Activated CD8-positive, alpha-beta T cell treated with anti-CD3 and anti-CD28 coated beads for 36 hours (primary cell): ENCODE data around the gene PRKCZ. TPM values are rescaled to one million over a fixed set of nuclear protein-coding genes. Genes with fewer than 3 reads are reported as not detected.
A peak's percentile ranks its signal among the peaks of the same experiment; 100 is the strongest.

Experiments used
- ATAC-seq: fragments of 200-7000 bp; cut with Tn5 transposase; one replicate; pipeline ENCODE4 v1.10.0; 2021; ENCODE audit warnings: mild to moderate bottlenecking, moderate library complexity
- CTCF ChIA-PET: fragments of 350-600 bp; sonication (Branson Sonifier 250); formaldehyde crosslinking; loops from one replicate; lab custom pipeline; 2021; ENCODE audit warnings: antibody characterized with exemption; lab: Charles Lee
- POLR2A ChIA-PET: fragments of 350-600 bp; sonication (Branson Sonifier 250); formaldehyde crosslinking; loops from one replicate; lab custom pipeline; 2021; ENCODE audit warnings: antibody characterized with exemption; lab: Charles Lee
- DNase-seq: peaks from one replicate; pipeline ENCODE4 v3.0.0-alpha.2; 2020
- H3K27ac Mint-ChIP-seq: one replicate; pipeline ENCODE4 v1.8.0; 2021; ENCODE audit warnings: mild to moderate bottlenecking, mixed read lengths
- H3K27me3 Mint-ChIP-seq: one replicate; pipeline ENCODE4 v1.8.0; 2021; ENCODE audit warnings: mixed read lengths
- H3K36me3 Mint-ChIP-seq: one replicate; pipeline ENCODE4 v1.8.0; 2021; ENCODE audit warnings: low read depth, mixed read lengths
- H3K4me1 Mint-ChIP-seq: one replicate; pipeline ENCODE4 v1.8.0; 2021; ENCODE audit warnings: low read depth, mixed read lengths
- H3K4me3 Mint-ChIP-seq: one replicate; pipeline ENCODE4 v1.8.0; 2021; ENCODE audit warnings: mild to moderate bottlenecking, moderate library complexity, mixed read lengths
- H3K9me3 Mint-ChIP-seq: one replicate; pipeline ENCODE4 v1.8.0; 2021; ENCODE audit warnings: mixed read lengths
- CTCF ChIP-seq: fragments of 200-600 bp; IDR thresholded peaks from one replicate; pipeline ENCODE4 v1.8.0; 2022; ENCODE audit warnings: antibody characterized with exemption, mild to moderate bottlenecking
- intact Hi-C: fragments of 100-400 bp; cut with micrococcal nuclease; formaldehyde crosslinking; loops from one replicate; pipeline ENCODE4 v1.10.0; 2022
- total RNA-seq, 2 experiments: library from RNA; stranded (reverse); gene quantifications; one replicate each; pipeline ENCODE4 v1.2.3, GENCODE V29; 2021

PRKCZ gene
- total RNA-seq, 2 experiments from 2014 or later = 15.4 to 15.7 TPM

GRCh38 chr1:2228157-2228594, 178.0 kb downstream of the PRKCZ start, which contains the start of gene SKI:
SKI (plus strand) TSS chr1:2228319; CDS start chr1:2228767, 448 bp downstream.
- Mint-ChIP-seq H3K27ac (peak within 1 kb of the TSS; percentile 83), H3K9me3 (no peaks in the 10 kb centered on the region), H3K27me3 (peaks cover 1% of the 10 kb centered on the region), H3K36me3 (peaks cover 30% of the 10 kb centered on the region), H3K4me1 (peaks cover 17% of the 10 kb centered on the region), H3K4me3 (peak within 1 kb of the TSS; percentile 96)
- intact Hi-C loops = no loop called here
- DNase-seq = no peak
- no peak for TF ChIP-seq CTCF
- ChIA-PET CTCF (interaction anchor here (0.7 to 2.0 kb wide), 3 partner anchors 33 to 153 kb away, joined by 3 to 6 read pairs (median 6); partner anchors contain the start of gene FAAP20), POLR2A (interaction anchor here (0.9 to 3.8 kb wide), 7 partner anchors 10 to 73 kb away, joined by 3 to 19 read pairs (median 9); partner anchors contain the start of gene FAAP20)
- ATAC-seq = no peak

GRCh38 chr1:2228694-2229036, 178.5 kb downstream of the PRKCZ start:
- no peak for ATAC-seq
- peaks cover 22% of the 10 kb centered on the region for H3K4me1 Mint-ChIP-seq
- peaks cover 1% of the 10 kb centered on the region for H3K27me3 Mint-ChIP-seq
- no peak for TF ChIP-seq CTCF
- POLR2A ChIA-PET = interaction anchor here (0.8 to 3.8 kb wide), 14 partner anchors 10 to 319 kb away, joined by 3 to 19 read pairs (median 4); partner anchors contain the start of gene FAAP20
- intact Hi-C loops = no loop called here
- no peaks in the 10 kb centered on the region for H3K9me3 Mint-ChIP-seq
- H3K36me3 Mint-ChIP-seq = peaks cover 30% of the 10 kb centered on the region
- H3K4me3 Mint-ChIP-seq = peak overlapping the region; percentile 96
- CTCF ChIA-PET = interaction anchor here (0.9 to 2.0 kb wide), 7 partner anchors 11 to 153 kb away, joined by 3 to 7 read pairs (median 6); partner anchors contain the start of gene FAAP20
- DNase-seq = peak; percentile 42
- H3K27ac Mint-ChIP-seq = peak overlapping the region; percentile 83

GRCh38 chr1:2229037-2229864, 179.0 kb downstream of the PRKCZ start:
- Mint-ChIP-seq H3K27me3 (peaks cover 1% of the 10 kb centered on the region), H3K4me1 (peaks cover 27% of the 10 kb centered on the region), H3K36me3 (peaks cover 30% of the 10 kb centered on the region), H3K4me3 (peak overlapping the region; percentile 96), H3K9me3 (no peaks in the 10 kb centered on the region), H3K27ac (peak overlapping the region; percentile 83)
- CTCF ChIA-PET = interaction anchor here (0.9 to 2.0 kb wide), 9 partner anchors 11 to 152 kb away, joined by 3 to 7 read pairs (median 6); partner anchors contain the start of gene FAAP20
- intact Hi-C loops = no loop called here
- DNase-seq = peak; percentile 68
- POLR2A ChIA-PET = interaction anchor here (0.8 to 3.8 kb wide), 16 partner anchors 9 to 318 kb away, joined by 3 to 19 read pairs (median 4); partner anchors contain the start of gene FAAP20
- no peak for TF ChIP-seq CTCF
- no peak for ATAC-seq

- no peaks in the 10 kb centered on the region for H3K9me3 Mint-ChIP-seq
- peaks cover 31% of the 10 kb centered on the region for H3K36me3 Mint-ChIP-seq
- peak overlapping the region; percentile 96 for H3K4me3 Mint-ChIP-seq
- CTCF ChIA-PET = interaction anchor here (0.9 to 2.0 kb wide), 7 partner anchors 33 to 152 kb away, joined by 3 to 9 read pairs (median 6); partner anchors contain the start of gene FAAP20
- intact Hi-C loops = loop anchor here (5.0 kb wide), 1 partner anchor 62 kb away; no protein-coding TSS in a partner anchor
- POLR2A ChIA-PET = interaction anchor here (1.0 to 3.8 kb wide), 7 partner anchors 8 to 61 kb away, joined by 3 to 19 read pairs (median 9); partner anchors contain the start of gene FAAP20
- H3K27ac Mint-ChIP-seq = peak overlapping the region; percentile 83
- ATAC-seq (no peak), DNase-seq (no peak)
- peaks cover 33% of the 10 kb centered on the region for H3K4me1 Mint-ChIP-seq
- peaks cover 1% of the 10 kb centered on the region for H3K27me3 Mint-ChIP-seq
- TF ChIP-seq CTCF = no peak
These were observed 179.9 kb downstream of the PRKCZ start for GRCh38 chr1:2229911-2230731.
